Measurements from ENCODE around the gene TLN1.

The TLN1 gene

DNA sequence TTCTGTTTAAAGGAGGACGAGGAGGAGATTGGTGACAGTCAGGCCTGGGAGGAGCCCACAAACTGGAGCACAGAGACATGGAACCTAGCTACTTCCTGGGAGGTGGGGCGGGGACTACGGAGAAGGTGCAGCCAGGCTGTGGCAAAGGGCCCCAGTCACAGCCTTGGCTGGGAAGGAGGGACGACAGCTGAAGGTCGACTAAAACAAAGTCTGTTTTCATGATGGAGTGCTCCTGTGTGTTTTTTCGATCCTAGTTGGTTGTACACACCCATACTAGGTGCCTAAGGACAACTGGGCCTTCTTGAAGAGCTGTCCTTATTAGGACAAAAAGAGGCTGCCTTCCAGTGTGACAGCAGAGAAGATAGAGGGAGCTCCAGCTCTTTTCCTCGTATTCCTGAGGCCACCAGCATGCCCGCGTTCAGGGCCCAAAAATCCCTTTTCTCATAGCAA is 71.0 kb downstream of the TLN1 start:
- DNase-seq (ENCODE audit: low spot score), result no peak
- Histone ChIP-seq H3K27ac (peak overlapping the region; percentile 99), H3K4me3 (peak overlapping the region; percentile 95)
- no peak for TF ChIP-seq CTCF (IDR thresholded peaks at IDR 0.05)

- no peak for DNase-seq (ENCODE audit: low spot score)
- no peak for TF ChIP-seq CTCF (IDR thresholded peaks at IDR 0.05)
- Histone ChIP-seq H3K4me3 (peak overlapping the region; percentile 95), H3K27ac (peak overlapping the region; percentile 99)
Observed at GRCh38 chr9:35659340-35659739, 72.7 kb downstream of the TLN1 start.

- no peak for TF ChIP-seq CTCF (IDR thresholded peaks at IDR 0.05)
- no peak for DNase-seq (ENCODE audit: low spot score)
- peak overlapping the region; percentile 95 for H3K4me3 ChIP-seq
- peak overlapping the region; percentile 99 for H3K27ac ChIP-seq
Observed at GRCh38 chr9:35658968-35659220, 73.1 kb downstream of the TLN1 start.

DNA sequence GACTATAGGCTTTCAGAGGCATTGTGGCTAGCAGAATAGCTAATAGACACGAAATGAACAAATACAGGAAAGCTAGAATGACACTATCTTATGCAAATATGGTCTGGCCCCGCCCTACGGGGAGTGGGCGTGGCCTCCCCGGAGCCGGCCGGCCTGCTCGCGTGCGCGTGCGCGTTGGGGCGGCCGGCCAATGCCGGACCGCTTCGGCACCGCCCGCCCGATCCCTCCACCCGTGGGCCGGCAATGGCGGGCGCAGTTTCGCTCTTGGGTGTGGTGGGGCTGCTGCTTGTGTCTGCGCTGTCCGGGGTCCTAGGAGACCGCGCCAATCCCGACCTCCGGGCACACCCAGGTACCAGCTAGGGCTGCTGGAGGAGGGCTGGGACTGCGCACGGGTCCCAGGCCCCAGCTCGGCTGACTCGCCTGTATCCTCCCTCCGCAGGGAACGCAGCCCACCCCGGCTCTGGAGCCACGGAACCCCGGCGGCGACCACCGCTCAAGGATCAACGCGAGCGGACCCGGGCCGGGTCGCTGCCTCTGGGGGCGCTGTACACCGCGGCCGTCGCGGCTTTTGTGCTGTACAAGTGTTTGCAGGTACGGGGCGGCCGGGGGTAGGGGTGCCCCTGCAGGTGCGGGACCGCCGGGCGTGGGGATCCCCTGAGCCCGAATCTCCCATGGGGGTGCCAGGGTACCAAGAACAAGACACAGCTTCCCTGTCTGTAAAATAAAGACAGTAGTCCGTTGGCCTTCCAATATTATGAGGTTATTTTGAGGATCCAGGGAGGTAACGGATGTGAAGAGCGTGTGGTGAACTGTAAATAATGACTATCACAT is 73.6 kb downstream of the TLN1 start, which contains the start of gene CCDC107:
Gene CCDC107, plus strand, starts transcription at position 156 of the 831 bp plus-strand sequence. Its CDS starts 88 bp downstream, at position 244.
- Histone ChIP-seq H3K27ac (peak within 1 kb of the TSS; percentile 99), H3K4me3 (peak within 1 kb of the TSS; percentile 95)
- TF ChIP-seq CTCF (IDR thresholded peaks at IDR 0.05), result peak; percentile 23
- no peak for DNase-seq (ENCODE audit: low spot score)

DNA sequence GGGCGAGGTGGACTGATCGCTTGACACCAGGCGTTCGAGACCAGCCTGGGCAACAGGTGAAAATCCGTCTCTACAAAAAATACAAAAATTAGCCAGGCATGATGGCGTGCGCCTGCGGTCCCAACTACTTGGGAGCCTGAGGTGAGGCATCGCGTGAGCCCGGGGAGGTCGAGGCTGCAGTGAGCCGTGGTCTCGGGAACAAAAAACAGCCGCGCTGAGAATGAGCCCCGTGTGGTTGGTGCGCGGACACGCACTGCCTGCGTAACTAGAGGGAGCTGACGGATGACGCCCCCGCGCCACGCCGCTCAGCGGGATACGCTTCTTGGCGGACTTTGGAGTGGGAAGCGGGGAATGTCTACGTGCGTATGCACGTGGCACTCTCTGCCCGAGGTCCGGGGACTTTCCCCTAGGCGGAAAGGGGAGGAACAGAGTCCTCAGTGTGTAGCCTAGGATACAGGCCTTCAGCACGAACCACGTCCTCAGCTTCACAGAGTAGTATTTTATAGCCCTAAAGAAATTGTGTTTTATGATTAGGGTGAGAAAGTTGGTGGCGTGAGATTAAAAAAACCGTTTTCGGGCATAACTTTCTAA is 74.4 kb downstream of the TLN1 start, which contains the start of gene RMRP:
Gene RMRP, minus strand, starts transcription at position 474 of the 591 bp plus-strand sequence.
- peak within 1 kb of the TSS; percentile 99 for H3K27ac ChIP-seq
- no peak for TF ChIP-seq CTCF (IDR thresholded peaks at IDR 0.05)
- H3K4me3 ChIP-seq, result peak within 1 kb of the TSS; percentile 95
- peak; percentile 99 for DNase-seq (ENCODE audit: low spot score)

- Histone ChIP-seq H3K4me3 (peak overlapping the region; percentile 95), H3K27ac (peak overlapping the region; percentile 99)
- DNase-seq (ENCODE audit: low spot score), result no peak
- TF ChIP-seq CTCF (IDR thresholded peaks at IDR 0.05), result no peak
Observed at GRCh38 chr9:35656831-35657545, 75.0 kb downstream of the TLN1 start.

All from coronary artery (tissue), 2 donors.